AML-193 (cell line): Measurements from ENCODE around the gene ISY1.

Experiments
- DNase-seq, 2 experiments: peaks; one replicate each; lab custom pipeline; 2025; lab: John Stamatoyannopoulos, UW

Gene ISY1

DNA sequence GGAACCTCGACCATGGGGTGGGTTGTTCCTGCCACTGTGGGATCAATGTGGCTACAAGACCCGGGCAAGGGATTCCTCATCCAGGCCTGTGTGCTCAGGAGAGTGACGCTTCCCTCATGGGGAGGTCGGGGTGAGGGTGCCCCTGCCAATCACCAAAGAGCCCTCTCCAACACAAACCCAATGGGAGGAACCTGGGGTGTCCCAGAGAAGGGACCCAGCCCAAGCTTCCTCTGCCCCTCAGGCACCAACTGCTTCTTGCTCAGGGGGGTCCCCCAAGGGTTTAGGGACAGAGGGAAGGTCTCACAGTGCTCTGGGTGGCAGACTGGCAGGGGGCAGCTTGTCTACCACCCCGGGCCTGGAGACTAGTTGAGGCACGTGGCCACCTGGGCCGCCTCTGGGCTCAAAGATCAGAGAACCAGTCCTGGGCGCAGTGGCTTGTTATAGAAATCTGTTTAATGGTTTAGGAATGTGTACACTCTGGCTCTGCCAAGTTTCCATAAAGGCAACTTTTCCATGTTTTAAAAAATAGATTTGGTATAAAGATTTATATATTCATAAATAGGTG, 73.6 kb downstream of the ISY1 start:
- DNase-seq = no peak

DNA sequence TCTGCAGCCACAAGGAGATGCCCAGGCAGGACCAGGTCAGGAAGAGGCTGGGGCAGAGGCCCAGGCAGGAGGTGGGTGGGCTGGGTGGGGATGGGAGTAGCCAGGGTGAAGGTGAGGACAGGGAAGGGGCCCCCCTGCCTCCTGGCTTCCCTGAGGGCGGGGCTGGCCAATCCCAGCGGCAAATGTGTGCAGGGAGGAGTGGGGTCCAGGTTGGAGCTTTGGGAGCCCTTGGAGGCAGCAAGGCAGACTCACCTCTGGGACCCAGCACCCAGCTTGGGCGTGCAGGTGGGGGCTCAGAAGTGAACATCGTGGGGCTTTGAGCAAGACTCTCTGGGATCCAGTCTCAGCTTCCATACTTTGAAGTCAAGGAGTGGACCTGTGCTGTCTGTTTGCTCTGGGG, 75.0 kb downstream of the ISY1 start:
- no peak for DNase-seq

DNA sequence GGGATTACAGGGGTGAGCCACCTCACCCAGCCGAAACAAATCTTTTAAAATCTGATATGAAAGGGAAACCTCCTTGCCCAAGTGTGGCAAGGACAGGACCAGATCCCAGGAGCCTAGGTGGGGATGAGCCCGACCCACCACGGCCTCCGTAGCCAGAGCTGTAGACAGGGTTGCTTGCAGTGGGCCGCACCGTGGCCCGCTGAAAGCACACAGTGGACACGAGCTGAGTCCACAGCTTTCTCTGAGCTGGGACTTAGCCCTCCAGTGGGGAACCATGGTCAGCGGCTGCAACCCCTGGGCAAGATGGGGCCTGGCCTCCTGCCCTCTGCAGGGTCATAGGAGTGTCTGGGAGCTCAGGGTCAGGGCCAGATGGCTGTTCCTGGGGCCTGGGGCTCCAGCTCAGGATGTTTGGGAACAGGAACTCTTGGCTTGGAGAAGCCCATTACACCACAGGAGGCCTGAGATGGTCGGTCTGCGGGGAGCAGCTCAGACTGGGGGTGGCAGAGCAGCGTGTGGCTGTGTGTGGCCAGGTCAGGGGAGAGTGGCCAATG, 75.6 kb downstream of the ISY1 start:
- DNase-seq = no peak

DNA sequence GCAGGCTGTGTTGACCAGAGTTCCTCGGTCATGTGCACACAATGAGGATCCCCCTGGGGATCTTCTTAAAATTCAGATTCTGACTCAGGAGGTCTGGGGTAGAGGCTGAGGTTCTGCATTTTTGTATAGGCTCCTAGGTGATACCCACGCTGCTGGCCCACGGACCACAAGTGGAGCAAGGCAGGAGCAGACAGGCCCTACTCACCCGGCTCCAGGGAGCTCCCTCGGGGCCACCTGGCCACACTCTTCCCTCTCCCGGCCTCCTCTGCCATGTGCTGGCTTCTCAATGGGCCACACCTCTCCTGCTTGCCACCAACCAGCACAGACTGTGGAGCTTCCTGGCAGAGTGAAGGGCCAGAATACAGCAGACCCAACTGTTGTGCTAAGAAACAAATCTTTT, 76.4 kb downstream of the ISY1 start:
- DNase-seq = no peak

DNA sequence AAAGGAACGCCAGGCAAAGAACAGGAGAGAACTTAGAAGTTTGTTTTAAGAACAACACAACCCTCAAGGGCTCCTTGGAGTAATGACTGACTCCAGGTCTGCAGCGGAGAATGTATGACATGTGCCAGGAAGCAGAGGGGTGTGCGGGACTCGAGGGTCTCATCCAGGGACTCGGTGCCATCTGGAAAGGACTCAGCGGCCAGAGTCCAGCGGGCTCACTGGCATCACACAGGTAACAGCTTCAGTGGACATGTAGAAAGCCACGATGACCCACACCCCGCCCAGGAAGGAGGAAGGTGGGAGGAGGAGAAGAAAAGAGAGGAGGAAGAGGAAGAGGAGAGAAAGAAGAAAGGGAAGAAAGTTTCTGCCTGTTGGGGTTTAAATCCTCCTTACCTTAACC, 78.8 kb downstream of the ISY1 start:
- DNase-seq = no peak

DNA sequence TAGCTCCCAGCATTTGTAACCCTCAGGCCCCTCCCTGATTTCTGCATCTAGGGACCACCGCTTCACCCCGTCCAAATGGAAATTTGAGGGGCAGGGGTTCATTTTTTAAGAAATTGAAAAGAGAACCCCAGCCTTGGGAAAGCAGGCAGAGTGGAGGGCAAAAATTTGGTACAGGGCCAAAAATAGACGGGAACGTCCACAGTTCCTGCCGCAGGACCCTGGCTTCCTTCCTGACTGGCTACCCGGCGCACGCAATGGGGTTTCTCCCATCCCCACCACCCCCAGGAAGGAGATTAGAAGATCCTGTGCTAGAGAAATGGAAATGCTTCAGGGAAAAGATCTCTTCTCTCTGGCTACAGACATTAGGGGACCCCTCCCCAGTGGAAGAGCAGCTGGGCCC, 79.4 kb downstream of the ISY1 start:
- no peak for DNase-seq

DNA sequence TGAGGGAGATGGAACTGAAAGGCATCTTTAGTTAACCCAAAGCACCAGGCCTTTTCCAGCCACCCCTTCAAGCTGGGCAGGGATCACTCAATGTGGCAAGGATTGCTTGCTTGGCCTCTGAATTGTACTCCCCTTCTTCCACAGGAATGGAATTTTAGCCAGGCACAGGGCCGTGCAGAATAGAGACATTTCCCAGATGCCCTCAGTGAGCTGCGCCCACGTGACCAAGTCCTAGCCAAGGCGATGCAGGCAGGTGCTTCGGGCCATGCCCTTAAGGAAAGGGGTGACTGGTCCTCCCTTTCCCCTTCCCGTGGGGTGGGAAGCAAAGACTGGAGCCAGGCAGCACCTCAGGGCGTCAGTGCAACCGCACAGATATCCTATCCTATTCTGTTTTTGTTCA, 82.4 kb downstream of the ISY1 start:
- no peak for DNase-seq
